Activated T-cell treated with anti-CD3 and anti-CD28 coated beads, Interleukin-2, amount 50 U/mL, for 24 hours (primary cell): ENCODE data around the gene ESR2.

Source experiments
- DNase-seq: peaks from one replicate; pipeline ENCODE4 v3.0.0-alpha.2; 2020
- H3K27ac Mint-ChIP-seq: 2 replicates; pipeline ENCODE4 v1.8.0; 2020; ENCODE audit warnings: mild to moderate bottlenecking, mixed read lengths
- H3K27me3 Mint-ChIP-seq: 2 replicates; pipeline ENCODE4 v1.8.0; 2020; ENCODE audit warnings: mixed read lengths
- H3K36me3 Mint-ChIP-seq: 2 replicates; pipeline ENCODE4 v1.8.0; 2020; ENCODE audit warnings: low read depth, mixed read lengths
- H3K4me1 Mint-ChIP-seq: 2 replicates; pipeline ENCODE4 v1.8.0; 2020; ENCODE audit warnings: low read depth, mixed read lengths
- H3K4me3 Mint-ChIP-seq: 2 replicates; pipeline ENCODE4 v1.8.0; 2020; ENCODE audit warnings: mild to moderate bottlenecking, moderate library complexity, mixed read lengths
- H3K9me3 Mint-ChIP-seq: 2 replicates; pipeline ENCODE4 v1.8.0; 2020; ENCODE audit warnings: mixed read lengths

ESR2 gene

GRCh38 chr14:64245491-64245890, 48.7 kb downstream of the ESR2 start:
- H3K27me3 Mint-ChIP-seq: peaks cover 33% of the 10 kb centered on the region
- no peaks in the 10 kb centered on the region for H3K9me3 Mint-ChIP-seq
- H3K36me3 Mint-ChIP-seq: no peaks in the 10 kb centered on the region
- DNase-seq: no peak
- H3K4me1 Mint-ChIP-seq: no peaks in the 10 kb centered on the region
- H3K27ac Mint-ChIP-seq: no peak overlapping the region
- H3K4me3 Mint-ChIP-seq: no peak overlapping the region

DNA sequence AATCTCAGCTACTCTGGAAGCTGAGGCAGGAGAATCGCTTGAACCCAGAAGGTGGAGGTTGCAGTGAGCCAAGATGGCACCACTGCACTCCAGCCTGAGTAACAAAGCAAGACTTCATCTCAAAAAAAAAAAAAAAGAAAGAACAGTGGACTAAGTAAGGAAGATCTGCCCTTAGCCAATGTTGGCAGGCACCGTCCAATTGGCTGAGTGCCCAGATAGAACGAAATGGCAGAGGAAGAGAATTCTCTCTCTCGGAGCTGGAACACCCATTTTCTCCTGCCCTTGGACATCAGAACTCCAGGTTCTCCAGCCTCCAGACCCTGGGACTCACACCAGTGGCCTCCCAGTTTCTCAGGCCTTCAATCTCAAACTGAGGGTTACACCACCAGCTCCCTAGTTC, 49.9 kb downstream of the ESR2 start:
- Mint-ChIP-seq H3K27ac (no peak overlapping the region), H3K9me3 (no peaks in the 10 kb centered on the region), H3K36me3 (no peaks in the 10 kb centered on the region), H3K4me1 (no peaks in the 10 kb centered on the region), H3K4me3 (no peak overlapping the region), H3K27me3 (peaks cover 33% of the 10 kb centered on the region)
- DNase-seq: no peak

GRCh38 chr14:64238631-64239030, 55.5 kb downstream of the ESR2 start:
- no peak overlapping the region for H3K4me3 Mint-ChIP-seq
- DNase-seq: no peak
- no peaks in the 10 kb centered on the region for H3K9me3 Mint-ChIP-seq
- H3K4me1 Mint-ChIP-seq: peaks cover under 1% of the 10 kb centered on the region
- peaks cover 19% of the 10 kb centered on the region for H3K27me3 Mint-ChIP-seq
- no peaks in the 10 kb centered on the region for H3K36me3 Mint-ChIP-seq
- H3K27ac Mint-ChIP-seq: no peak overlapping the region

- Mint-ChIP-seq H3K9me3 (no peaks in the 10 kb centered on the region), H3K4me1 (peaks cover 6% of the 10 kb centered on the region), H3K36me3 (no peaks in the 10 kb centered on the region), H3K27me3 (peaks cover 16% of the 10 kb centered on the region), H3K27ac (no peak overlapping the region), H3K4me3 (no peak overlapping the region)
- no peak for DNase-seq
Observed at GRCh38 chr14:64238049-64238448, 56.1 kb downstream of the ESR2 start.

GRCh38 chr14:64235652-64236640, 58.2 kb downstream of the ESR2 start:
- Mint-ChIP-seq H3K4me1 (peaks cover 21% of the 10 kb centered on the region), H3K4me3 (no peak overlapping the region), H3K27me3 (no peaks in the 10 kb centered on the region), H3K36me3 (peaks cover 8% of the 10 kb centered on the region), H3K9me3 (no peaks in the 10 kb centered on the region), H3K27ac (no peak overlapping the region)
- DNase-seq: no peak

DNA sequence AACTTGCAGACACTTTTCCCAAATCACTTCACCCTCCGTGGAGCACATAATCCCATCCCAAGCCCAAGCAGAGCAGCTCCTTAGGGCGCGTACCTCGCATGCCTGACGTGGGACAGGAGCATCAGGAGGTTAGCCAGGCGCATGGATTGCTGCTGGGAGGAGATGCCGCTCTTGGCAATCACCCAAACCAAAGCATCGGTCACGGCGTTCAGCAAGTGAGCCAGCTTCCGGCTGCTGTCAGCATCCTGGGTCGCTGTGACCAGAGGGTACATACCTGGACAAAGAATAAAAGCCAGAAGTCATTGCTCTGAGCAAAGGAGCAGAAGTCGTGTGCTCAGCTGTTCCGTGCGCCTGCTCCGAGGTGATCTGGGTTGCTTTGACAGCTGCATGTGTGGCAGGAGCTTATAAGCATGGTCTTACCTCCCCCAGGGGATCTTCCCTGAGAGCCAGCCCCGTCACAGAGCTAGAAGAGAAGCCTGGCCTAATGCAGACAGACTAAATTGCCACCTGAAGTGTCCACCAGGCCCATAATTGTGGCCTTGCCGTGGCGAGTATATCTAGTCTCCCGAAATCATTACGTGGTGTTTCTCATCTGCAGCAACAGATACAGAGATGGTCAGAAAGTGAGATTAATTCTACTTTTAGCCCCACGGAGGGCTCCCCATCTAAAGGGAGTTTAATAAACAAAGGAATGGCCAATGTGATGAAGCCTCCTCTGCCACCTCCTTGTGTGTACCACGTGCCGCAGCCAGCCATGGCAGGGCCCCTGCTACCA, 59.1 kb downstream of the ESR2 start:
- no peak for DNase-seq
- H3K4me1 Mint-ChIP-seq: peaks cover 21% of the 10 kb centered on the region
- H3K36me3 Mint-ChIP-seq: peaks cover 11% of the 10 kb centered on the region

GRCh38 chr14:64233531-64234190, 60.5 kb downstream of the ESR2 start:
- Mint-ChIP-seq H3K27me3 (no peaks in the 10 kb centered on the region), H3K9me3 (no peaks in the 10 kb centered on the region), H3K36me3 (peaks cover 17% of the 10 kb centered on the region), H3K4me1 (peaks cover 21% of the 10 kb centered on the region), H3K27ac (peak overlapping the region; percentile 48), H3K4me3 (no peak overlapping the region)
- no peak for DNase-seq

More for the DNA sequence above, 59.1 kb downstream of the ESR2 start:
- H3K27me3 Mint-ChIP-seq: no peaks in the 10 kb centered on the region
- H3K9me3 Mint-ChIP-seq: no peaks in the 10 kb centered on the region
- H3K27ac Mint-ChIP-seq: no peak overlapping the region
- H3K4me3 Mint-ChIP-seq: no peak overlapping the region

DNA sequence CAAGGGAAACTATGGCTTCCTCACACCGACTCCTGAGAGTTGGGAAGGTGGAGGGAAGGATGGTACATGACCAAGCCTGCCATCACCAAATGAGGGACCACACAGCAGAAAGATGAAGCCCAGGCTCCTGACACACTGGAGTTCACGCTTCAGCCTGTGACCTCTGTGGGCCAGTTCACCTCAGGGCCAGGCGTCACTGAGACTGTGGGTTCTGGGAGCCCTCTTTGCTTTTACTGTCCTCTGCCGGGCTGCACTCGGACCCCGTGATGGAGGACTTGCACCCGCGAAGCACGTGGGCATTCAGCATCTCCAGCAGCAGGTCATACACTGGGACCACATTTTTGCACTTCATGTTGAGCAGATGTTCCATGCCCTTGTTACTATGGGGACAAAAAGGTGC, 61.2 kb downstream of the ESR2 start:
- no peak for DNase-seq
- no peaks in the 10 kb centered on the region for H3K27me3 Mint-ChIP-seq
- peak overlapping the region; percentile 81 for H3K27ac Mint-ChIP-seq
- peaks cover 25% of the 10 kb centered on the region for H3K36me3 Mint-ChIP-seq
- H3K4me1 Mint-ChIP-seq: peaks cover 21% of the 10 kb centered on the region
- H3K4me3 Mint-ChIP-seq: no peak overlapping the region
- no peaks in the 10 kb centered on the region for H3K9me3 Mint-ChIP-seq

DNA sequence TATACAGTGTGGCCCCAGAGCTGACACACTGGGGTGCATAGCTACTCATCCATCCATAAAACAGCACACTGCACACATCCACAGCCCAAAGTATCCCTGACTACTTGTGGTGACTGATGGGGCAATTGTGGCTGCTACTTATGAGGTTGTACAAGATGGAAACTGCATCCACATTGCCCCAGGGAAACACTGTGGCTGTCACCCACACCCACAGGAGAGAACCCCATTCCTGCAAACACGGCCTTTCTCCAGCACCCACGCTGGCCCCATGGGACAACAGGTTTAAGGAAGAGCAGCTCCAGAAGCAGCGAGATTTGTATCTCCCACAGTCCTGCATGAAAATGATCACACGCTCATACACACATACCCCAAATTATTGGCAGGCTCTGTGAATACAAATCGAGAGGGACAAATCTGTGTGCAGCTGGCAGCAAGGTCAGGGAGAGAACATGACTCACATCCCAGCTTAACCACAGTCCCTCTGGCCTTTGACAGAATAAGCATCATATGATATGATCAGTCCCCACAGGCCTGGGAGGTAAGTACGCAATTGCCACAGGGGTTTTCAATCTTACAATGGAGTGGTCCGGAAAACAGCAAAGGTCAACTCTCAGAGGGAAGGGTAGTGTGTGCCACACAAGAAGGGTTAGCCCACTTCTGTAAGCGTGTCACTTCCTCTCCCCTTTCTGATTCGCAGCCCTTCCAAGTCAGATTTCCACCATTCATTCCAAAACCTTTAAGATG, 61.9 kb downstream of the ESR2 start:
- Mint-ChIP-seq H3K9me3 (no peaks in the 10 kb centered on the region), H3K27ac (peak overlapping the region; percentile 81), H3K4me3 (no peak overlapping the region), H3K27me3 (no peaks in the 10 kb centered on the region), H3K36me3 (peaks cover 31% of the 10 kb centered on the region), H3K4me1 (peaks cover 21% of the 10 kb centered on the region)
- DNase-seq: no peak

DNA sequence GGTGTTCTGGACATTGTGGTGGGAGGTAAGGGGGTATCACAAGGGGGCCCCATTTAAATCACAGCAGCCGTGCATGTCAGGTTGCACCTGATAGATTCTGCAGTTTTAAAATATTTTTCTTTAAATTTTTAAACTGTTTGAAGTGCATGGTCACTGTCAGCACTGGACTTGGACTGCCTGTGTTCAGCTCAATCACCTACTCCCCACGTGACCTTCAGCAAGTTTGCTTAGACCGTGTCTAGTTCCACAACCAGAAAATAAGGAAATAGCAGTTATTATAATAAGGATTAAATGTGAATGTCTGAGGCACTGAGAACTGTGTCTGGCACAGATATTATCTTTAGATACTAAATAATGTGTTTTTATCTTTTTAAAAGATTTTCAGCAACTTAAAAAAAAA, 64.7 kb downstream of the ESR2 start:
- Mint-ChIP-seq H3K4me1 (peaks cover 21% of the 10 kb centered on the region), H3K9me3 (no peaks in the 10 kb centered on the region), H3K27me3 (no peaks in the 10 kb centered on the region), H3K36me3 (peaks cover 50% of the 10 kb centered on the region), H3K4me3 (no peak overlapping the region), H3K27ac (no peak overlapping the region)
- no peak for DNase-seq

DNA sequence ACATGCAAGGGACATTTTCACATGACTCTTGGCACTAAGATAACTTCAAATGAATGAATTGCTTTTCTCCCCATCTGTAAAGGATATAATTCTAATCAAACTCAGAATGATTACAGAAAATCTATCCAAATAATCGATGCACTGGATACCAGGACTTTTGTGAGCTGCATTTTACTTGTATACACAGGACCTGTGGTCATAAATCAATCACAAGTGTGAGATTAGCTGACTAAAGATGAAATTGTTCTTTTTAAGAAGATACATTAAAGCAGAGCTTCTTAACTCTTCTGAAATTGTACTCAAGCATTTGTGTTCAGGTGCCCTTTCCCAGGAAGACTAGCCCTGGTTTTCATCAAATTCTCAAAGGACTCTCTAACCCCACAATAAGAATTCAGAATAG, 66.3 kb downstream of the ESR2 start:
- no peak for DNase-seq
- Mint-ChIP-seq H3K4me1 (peaks cover 12% of the 10 kb centered on the region), H3K36me3 (peaks cover 67% of the 10 kb centered on the region), H3K9me3 (no peaks in the 10 kb centered on the region), H3K27me3 (no peaks in the 10 kb centered on the region), H3K4me3 (no peak overlapping the region), H3K27ac (no peak overlapping the region)

DNA sequence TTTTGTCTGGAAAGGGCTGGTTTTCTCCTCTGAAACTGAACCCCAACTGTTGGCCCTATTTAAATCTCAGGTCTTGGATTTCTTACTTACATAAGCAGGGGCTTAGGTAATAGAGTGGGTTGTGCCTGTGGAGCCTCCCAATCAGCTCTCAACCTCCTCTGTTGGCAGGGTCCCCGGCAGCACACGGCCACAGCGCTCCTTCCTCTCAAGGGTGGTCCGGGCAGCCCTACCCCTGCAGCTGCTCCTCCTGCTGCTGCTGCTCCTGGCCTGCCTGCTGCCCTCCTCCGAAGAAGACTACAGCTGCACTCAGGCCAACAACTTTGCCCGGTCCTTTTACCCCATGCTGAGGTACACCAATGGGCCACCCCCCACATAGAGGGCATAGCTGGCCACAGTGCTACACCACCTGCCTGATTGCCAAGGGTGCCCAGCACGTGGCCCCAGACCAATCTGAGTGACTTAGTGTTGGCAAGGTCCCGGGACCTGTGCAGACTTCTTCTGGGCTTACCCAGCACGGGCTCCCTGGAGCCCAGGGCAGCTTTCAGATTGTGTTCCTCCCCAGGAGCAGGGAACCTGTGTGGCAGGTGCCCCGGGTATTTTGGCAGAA, 68.9 kb downstream of the ESR2 start:
- H3K27ac Mint-ChIP-seq: no peak overlapping the region
- H3K4me1 Mint-ChIP-seq: no peaks in the 10 kb centered on the region
- H3K9me3 Mint-ChIP-seq: no peaks in the 10 kb centered on the region
- peaks cover 76% of the 10 kb centered on the region for H3K36me3 Mint-ChIP-seq
- no peaks in the 10 kb centered on the region for H3K27me3 Mint-ChIP-seq
- no peak for DNase-seq
- no peak overlapping the region for H3K4me3 Mint-ChIP-seq

- Mint-ChIP-seq H3K27ac (no peak overlapping the region), H3K4me3 (no peak overlapping the region), H3K9me3 (no peaks in the 10 kb centered on the region), H3K27me3 (no peaks in the 10 kb centered on the region), H3K36me3 (peaks cover 86% of the 10 kb centered on the region), H3K4me1 (peaks cover 2% of the 10 kb centered on the region)
- DNase-seq: no peak
Observed at GRCh38 chr14:64221391-64222003, 72.7 kb downstream of the ESR2 start.
